Left cardiac atrium (tissue), 4 donors: Measurements from ENCODE around the gene NPAS2. TPM values are rescaled to one million over a fixed set of nuclear protein-coding genes. Genes with fewer than 3 reads are reported as not detected.

Source experiments
- ATAC-seq, 2 donors: fragments of 200-7000 bp; cut with Tn5 transposase; one replicate each; pipeline ENCODE4 v1.9.1; 2020; ENCODE audit warnings: mild to moderate bottlenecking in 2 of 2, moderate library complexity in 2 of 2
- DNase-seq: peaks from one replicate; pipeline ENCODE4 v3.0.0-alpha.2; 2020
- intact Hi-C, 2 donors: fragments of 100-400 bp; cut with DNase I; formaldehyde crosslinking; loops; one replicate each; pipeline versions ENCODE4 v1.14.1 to v1.15.1; 2022 to 2023
- total RNA-seq, 2 donors: library from RNA; stranded (reverse); fragmentation: NEBNext Ultra II Directional; extraction: Animal tissue kit (Norgen Biotek cat#: 25700); gene quantifications; one replicate each; pipeline ENCODE4 v1.2.1, GENCODE V29; 2021
- donor health status: DM: no; HTN: yes; CAD: no.
- donor health status: DM: no; HTN: yes; CAD: no; lungs with severe emphysema.
- donor health status: DM: yes; HTN: yes; CAD: no.
- donor health status: Dilated cardiomyopathy.

The NPAS2 gene
- total RNA-seq, 2 donors from 2014 or later: 33.8 to 51.2 TPM

DNA sequence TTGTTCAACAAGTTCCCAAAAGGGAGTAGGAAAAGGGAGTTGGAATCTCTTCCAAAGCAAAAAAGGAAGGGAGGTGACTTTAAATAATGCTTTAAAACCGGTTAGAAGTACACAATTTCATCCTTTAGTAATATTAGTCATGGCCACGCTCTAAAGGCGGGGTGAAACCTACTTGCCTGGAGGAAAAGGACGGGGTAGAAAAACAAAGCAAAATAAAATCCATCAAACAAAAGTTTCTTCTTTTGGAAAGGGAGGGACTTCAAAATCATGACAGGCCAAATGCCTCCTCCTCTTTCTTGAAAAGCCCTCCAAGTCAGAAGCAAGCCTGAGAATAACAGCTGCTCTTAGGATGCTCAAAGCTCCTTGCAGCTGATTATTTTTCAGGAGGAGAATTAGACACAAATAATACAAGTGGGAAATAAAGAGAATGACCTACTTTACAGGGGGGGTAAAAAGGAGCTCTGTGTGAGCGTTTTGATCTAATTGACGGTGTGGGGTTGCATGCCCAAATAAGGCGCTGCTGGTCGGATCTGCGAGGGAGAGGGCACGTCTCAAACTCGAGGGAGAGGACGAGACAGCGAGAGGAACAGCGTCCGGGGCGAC is 1.8 kb upstream of the NPAS2 start:
- peak; percentile 13 to 51 for ATAC-seq
- no peak for DNase-seq
- intact Hi-C loops: loop anchor here in 1 of 2 donors (5.0 kb wide), 1 partner anchor 86 kb away; no protein-coding TSS in a partner anchor

DNA sequence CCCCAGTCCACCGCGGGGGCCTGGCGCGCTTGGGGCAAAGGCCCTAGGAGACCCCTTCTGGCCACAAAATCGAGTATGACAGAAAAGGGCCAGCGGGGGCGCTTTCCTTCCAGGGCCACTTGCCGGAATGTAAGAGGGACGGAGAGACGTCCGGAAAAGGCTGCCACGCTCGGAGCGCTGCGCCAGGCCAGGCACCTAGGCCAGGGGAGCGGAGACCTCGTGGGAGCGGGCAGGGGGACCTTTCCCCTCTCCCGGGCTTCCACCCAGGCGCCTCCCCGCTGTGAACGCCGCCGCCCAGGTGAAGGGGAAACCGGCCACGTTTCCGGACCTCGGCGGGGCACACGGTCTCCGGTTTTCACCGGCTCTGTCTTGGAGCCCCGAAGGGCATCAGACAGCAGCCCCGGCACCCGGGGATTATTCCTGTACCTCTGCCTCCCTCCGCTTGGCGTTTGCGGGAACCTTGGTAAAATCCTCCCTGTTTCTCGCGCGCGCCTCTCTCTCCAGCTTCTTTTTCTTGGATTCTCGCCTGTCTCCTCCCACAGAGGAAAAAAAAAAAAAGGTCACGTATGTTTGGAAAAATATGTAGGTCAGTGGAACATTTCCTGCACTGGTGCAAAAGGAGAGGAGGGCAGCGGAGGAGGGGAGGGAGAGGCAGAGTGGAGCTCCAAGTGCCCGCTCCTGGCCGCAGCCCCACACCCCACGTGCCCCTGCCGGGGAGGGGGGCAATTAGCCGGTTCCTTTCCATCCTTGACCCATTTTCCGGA is 1.2 kb upstream of the NPAS2 start:
- DNase-seq: peak; percentile 73
- intact Hi-C loops: loop anchor here in 1 of 2 donors (5.0 kb wide), 1 partner anchor 86 kb away; no protein-coding TSS in a partner anchor
- peak; percentile 69 to 88 for ATAC-seq

DNA sequence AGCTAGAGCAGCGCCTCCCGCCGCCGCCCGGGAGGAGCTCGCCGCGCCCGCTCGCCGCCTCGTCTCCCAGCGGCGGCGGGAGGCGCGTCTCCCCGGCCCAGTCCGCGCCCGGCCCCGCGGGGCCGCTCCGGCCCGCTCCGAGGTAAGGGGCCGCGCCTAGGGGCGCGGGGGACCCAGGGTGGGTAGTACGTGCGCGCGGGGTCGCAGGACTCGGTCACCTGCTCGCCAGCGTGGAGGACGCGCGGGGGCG is 259 bp downstream of the NPAS2 start:
- ATAC-seq (no peak), DNase-seq (no peak)
- intact Hi-C loops: loop anchor here in 1 of 2 donors (2.0 to 10.0 kb wide), 4 partner anchors 69 to 165 kb away; no protein-coding TSS in a partner anchor

DNA sequence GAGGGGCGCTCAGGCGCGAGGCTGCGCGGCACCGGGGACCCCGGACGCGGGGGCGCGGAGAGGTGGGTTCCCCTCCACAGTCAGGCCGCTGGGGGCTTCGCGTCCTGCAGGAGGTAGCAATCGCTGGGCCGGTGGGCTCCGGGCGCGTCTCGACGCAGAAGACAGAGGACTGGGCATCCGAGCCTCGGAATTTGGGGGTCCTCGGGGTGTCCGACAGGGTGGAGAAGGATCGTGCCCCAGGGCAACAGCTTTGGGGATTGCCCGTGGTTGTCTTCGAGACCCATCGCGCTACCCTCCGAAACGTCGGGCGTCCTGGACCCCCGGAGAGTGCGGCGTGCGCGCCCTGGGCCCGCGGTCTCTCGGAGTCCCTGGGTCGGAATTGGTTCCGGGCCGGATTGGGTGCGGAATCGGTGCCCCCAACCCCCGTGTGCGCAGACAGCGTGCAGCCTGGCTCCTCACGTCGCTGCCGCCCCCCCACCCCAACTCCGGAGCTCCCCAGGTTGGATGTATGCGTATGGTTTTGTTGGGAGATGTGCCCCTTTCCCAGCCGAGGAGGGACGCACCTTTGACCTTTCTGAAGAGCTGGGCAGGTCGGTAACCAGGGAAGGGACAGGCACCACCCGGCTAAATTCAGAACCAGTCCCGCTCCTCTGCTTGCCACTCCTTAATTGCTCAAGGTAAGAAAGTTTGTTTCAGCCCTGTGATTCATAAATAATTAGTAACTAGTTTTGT is 750 bp downstream of the NPAS2 start:
- peak; percentile 35 for DNase-seq
- intact Hi-C loops: loop anchor here in 1 of 2 donors (2.0 to 10.0 kb wide), 4 partner anchors 70 to 164 kb away; no protein-coding TSS in a partner anchor
- ATAC-seq: peak in 1 of 2 donors; percentile 2

DNA sequence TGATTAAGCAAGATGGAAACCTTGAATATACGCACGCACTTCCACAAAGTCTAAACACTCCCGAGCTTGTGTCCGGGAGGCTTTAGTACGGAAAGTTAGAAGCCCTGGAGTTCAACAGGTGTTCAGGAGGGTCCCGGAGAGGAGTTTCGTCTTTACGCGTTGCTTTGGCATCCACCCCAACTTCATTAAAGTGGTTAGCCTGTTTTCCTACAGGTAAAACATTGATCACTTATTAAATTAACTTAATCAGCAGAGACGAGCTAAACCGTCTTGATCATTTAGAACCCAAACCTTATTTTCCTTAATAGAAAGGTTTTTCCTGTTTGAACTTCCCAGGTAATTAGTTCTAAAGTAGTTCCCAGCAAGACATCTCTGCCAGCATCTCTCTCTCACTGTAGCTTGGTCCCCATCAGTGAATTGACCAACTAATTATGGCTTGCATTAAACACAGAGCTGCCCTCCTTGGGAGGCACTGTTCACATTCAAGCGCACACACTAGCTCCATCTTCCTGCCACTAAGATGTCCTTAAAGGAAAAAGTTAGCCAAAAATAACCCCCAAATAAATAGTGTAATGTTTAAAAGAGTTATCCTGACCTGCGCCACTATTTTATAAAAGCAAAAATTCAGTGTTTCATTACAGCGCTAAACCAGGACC is 1.4 kb downstream of the NPAS2 start:
- intact Hi-C loops: loop anchor here in 1 of 2 donors (2.0 to 10.0 kb wide), 4 partner anchors 71 to 163 kb away; no protein-coding TSS in a partner anchor

DNA sequence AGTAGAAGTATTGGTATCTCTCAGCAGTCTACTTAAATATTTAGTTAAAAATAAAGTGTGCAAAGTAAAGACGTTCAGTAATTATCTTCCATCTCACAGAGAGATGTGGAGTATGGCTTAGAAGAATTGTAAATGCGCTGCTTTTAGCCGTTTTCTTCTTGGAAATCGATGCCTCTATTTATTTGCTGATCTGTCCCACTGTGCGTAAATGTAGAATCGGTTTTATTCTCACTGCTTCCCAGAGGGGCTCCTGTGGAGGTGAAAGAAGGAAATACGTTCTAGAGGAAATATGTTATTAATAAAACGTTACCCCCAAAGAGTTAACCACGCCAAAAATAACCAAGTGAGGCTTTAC is 1.9 kb downstream of the NPAS2 start:
- ATAC-seq: no peak
- DNase-seq: no peak
- intact Hi-C loops: loop anchor here in 1 of 2 donors (2.0 to 10.0 kb wide), 4 partner anchors 71 to 163 kb away; no protein-coding TSS in a partner anchor

More for the DNA sequence above, 1.4 kb downstream of the NPAS2 start:
- no peak for DNase-seq
- no peak for ATAC-seq

DNA sequence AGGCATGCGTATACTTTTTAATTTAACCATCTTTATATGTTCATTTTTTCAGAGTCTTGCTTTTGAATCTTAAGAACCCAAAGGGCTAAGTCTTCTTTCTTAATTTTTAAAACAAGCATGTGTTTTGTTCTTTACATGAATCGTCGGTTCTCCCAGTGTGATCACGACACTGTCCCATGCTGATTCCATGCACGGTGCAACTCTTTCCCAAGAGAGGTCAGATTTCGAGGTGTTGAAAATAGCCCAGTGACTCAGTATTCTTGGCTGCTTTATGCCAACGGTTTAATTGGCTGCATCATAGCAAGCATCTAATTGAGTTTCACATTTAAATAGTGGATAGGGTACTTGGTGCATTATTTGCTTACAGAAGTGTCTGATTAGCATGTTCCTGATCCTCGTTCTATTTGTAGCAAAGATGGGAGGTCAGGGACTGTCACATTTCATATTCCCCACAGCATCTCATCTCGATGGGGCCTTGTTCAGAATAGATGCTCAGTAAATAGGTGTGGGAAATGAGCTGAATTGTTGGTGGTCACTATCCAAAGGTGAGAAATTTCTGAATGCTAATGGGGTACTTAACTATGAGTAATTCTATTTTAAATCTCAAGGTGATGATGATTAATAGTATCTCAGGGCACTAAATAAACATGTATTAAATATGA is 2.8 kb downstream of the NPAS2 start:
- peak; percentile 42 to 52 for ATAC-seq
- intact Hi-C loops: loop anchor here in 1 of 2 donors (5.0 to 10.0 kb wide), 3 partner anchors 75 to 162 kb away; no protein-coding TSS in a partner anchor
- DNase-seq: peak; percentile 34

DNA sequence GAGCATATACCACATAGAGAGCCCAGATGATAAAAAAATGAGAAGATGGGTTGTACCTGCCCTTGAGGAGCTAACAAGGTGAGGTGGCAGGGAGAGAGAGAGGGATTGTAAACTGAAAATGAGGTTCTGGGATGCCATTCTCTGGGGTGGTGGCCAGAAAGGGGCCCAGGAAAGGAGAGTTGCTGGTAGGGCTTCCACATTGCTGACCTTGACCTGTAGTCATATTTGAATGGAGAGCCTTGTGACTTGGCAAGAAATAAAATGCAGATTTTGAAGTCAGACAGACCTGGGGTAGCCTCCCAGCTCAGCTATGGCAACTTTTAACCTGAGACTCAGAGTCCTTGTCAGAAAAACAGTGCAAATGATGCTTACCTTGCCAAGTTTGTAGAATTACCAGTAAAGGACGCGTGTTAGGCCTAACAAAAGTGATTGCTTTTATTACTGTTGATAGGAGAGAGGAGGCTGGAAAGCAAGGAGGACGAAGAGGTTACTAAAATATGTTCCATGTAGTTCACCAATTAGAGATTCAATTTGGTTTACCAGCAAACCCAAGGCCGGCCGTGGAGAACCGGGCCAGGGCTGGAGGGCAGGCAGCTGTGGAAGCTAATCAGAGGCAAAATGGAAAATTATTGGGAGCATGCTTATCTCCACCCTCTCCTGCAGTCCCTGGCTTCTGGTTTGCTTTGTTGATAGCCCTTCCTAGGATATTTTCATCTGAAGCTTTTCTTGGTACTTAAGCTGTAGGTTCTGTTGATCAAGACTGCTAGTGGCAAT is 3.9 kb downstream of the NPAS2 start:
- intact Hi-C loops: loop anchor here in 1 of 2 donors (5.0 to 10.0 kb wide), 3 partner anchors 73 to 161 kb away; no protein-coding TSS in a partner anchor
- DNase-seq: no peak
- no peak for ATAC-seq

DNA sequence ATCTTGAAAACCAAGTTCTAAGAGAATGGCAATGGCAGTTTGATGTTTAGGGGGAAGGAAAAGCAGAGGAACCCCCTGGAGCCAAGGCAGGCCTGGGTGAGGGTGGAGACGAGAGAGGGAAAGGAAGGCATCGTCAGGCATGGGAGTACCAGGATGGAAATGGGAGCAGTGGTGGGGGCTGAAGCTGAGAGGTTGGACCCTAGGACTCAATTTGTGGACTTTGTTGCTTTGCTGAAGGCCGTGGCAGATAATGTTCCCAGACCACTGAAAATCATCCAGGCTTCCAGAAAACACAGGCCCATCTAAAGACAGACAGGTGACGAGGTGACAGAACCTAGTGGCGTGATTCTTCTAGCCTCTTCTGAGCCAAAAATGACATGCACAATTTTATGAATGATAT is 4.9 kb downstream of the NPAS2 start:
- intact Hi-C loops: loop anchor here in 1 of 2 donors (5.0 to 10.0 kb wide), 3 partner anchors 72 to 160 kb away; no protein-coding TSS in a partner anchor
- no peak for DNase-seq

DNA sequence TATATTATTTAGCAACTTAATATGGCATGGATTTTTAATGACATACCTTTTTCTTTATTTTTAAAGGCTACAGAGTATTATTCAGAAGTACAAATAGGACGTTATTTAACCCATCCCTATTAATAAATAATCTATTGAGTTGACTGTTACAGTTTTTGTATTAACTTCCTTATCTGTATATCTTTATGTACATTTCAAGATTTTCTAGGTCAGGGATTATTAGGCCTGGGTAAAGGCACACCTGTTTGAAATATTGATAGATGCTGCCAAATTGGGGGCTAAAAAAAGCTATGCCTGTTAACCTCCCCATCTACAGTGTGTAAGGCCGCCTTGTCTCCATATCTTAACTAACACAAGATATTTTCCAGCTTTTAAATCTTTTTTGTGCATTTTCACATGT is 6.6 kb downstream of the NPAS2 start:
- ATAC-seq (no peak), DNase-seq (no peak)
- intact Hi-C loops: loop anchor here in 1 of 2 donors (10.0 kb wide), 1 partner anchor 158 kb away; no protein-coding TSS in a partner anchor

More for the DNA sequence above, 4.9 kb downstream of the NPAS2 start:
- ATAC-seq: no peak

DNA sequence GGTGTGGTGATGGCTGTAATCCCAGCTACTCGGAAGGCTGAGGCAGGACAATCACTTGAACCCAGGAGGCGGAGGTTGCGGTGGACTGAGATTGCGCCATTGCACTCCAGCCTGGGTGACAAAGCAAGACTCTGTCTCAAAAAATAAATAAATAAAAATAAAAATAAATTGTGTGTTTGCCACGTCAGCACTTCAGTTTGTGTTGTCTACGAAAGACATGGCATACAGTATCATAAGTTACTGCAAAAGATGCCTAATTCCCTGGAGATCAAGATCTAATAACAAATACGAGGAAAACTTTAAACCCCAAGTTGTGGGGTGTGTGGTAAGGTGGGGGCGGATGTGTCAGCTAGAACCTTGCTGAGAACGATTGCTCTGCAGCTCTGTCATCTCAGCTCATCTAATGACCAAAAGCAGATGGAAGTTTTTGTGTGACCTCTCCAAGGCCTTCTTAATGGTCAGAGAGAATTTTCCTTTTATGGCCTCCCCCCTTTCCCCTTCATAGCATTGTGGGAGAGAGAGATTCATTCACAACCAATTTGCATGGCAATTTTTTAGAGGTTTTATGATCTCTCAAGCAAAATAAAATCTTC is 11.3 kb downstream of the NPAS2 start:
- ATAC-seq: no peak
- intact Hi-C loops: no loop called here

DNA sequence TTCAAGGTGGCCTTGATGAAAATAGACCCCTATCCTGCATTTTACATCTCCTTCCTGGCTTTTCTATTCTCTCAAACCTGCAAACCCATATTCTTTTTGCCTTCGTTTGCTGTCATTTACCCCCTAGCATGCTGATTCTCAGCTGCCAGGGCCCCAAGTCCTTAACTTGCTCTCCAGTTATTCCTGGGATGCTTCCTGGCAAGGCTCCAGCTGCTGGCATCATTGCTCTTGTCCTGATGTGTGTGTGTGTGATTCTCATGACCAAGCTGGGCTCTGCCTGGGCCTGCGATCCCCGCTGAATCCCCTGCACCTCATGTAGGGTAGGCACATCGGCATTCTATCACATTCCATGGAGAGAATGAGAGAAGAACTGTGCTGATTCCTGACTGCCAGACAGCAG is 11.9 kb downstream of the NPAS2 start:
- ATAC-seq: peak; percentile 24 to 73
- peak; percentile 70 for DNase-seq
- intact Hi-C loops: no loop called here

More for the DNA sequence above, 11.3 kb downstream of the NPAS2 start:
- no peak for DNase-seq

DNA sequence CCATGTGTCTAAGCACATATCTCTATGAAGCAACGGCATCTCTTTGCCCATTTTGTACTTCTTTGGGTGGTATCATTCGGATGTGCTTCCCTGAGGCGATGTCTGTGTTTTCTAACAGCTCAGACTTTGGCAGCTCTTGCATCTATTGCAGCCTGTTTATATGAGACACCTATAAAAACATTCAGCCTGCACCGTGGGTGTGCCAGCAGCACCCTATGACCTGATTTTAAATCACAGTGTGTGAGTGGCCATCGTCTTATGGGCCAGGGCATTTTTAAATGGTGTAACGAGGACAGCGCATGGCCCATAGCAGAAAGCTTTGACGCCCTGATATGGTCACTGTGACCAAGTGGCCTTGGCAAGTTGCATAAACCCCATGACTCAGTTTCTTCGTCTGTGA is 12.9 kb downstream of the NPAS2 start:
- intact Hi-C loops: no loop called here
- DNase-seq: no peak
- peak; percentile 42 to 43 for ATAC-seq

DNA sequence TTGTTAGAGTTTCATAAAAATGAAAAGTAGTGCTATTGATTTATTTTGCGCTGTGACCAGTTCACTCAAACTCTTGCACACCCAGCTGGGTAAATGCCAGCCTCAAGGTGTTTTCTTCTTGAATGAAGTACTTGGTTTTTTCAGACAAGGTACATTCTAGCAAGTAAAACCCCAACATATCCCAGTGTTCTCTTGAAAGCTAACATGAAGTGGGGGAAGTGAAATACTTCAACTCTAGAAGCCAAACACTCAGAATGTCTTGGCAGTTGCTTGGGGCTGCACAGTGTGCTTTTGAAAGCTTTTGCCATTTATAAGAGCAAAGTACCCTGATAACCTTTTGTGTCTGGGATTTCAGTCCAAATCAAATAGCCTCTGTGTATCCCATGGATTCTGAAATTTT is 13.4 kb downstream of the NPAS2 start:
- peak; percentile 14 to 27 for ATAC-seq
- intact Hi-C loops: no loop called here
- no peak for DNase-seq

DNA sequence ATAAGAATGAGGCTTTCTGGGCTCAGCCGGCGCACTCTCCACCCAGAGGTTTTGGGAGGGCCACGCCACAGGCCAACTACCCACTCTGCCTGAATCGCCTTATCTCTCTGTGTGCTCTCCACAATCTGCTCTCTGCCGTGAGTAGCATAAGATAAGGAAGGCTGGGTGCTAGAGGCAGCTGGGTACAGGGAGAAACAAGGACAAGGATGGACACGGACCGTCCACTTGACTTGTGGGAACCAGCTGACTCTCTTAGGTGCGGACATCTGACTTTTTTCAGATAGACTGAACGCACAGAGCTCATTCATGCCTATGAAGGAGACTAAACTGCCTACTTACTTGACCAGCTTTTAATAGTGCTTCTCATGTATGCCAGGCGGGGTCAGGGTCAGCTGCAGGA is 14.3 kb downstream of the NPAS2 start:
- DNase-seq: no peak
- intact Hi-C loops: no loop called here
- ATAC-seq: peak in 1 of 2 donors; percentile 77

DNA sequence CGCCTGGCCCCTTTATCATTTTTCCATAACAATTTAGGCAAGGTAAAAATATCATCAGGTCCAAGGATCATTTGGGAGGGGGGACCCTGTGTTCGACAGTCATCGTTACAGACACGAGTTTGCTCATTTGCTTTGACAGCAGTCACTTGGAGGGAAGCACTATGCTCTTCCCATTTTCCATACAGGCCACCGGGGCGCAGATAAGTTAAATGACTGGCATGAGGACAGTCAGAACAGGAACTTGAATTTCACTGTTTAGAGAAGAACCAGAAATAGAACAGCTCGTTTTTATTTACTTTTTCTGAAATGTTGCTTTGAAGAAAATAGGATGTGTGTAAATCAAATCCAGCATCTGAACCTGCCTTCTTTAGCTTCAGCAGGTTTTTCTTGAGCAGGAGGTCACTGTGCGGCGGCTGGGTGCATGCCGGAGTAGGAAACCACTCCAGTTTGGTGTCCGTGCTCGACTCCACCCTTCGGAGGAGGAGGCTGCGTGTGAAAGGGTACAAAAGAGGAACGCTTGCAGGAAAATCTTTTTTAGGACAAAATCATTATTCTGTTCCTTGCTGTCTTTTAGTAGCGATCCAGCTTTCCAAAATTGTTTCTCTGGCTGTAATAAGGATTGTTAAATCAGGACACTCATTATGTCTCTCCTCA is 15.2 kb downstream of the NPAS2 start:
- intact Hi-C loops: no loop called here
- DNase-seq: no peak
- no peak for ATAC-seq

DNA sequence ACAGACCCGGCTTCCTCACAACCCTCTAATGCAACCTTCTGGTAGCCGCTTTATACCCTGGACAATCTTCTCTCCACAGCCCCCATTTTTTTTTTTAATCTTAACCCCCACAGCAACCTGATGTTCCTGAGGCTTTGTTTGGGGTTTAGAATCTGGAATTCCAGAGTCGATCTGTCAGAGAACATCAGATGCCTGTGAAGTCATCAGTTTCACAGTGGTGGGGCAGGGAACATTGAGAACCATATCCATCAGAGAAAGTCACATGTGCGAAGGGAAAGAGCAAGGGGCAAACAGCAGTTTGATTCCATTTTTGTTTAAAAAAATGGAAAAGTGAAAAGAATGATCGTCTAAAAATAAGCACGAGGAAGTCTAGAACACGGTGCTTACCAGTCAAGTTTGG is 20.6 kb downstream of the NPAS2 start:
- intact Hi-C loops: no loop called here
- DNase-seq (no peak), ATAC-seq (no peak)
